GM12878 (cell line): ENCODE data around the gene FAM184B. TPM values are rescaled to one million over a fixed set of nuclear protein-coding genes. Genes with fewer than 3 reads are reported as not detected.

Experiments used
- ATAC-seq: fragments of 200-7000 bp; cut with Tn5 transposase; 3 replicates; pipeline ENCODE4 v1.9.1; 2020; ENCODE audit warnings: mild to moderate bottlenecking, moderate library complexity
- BruUV-seq: library from RNA; stranded (reverse); fragments of 400-500 nt; replicated peaks from 2 replicates; lab custom pipeline; 2021; lab: Mats Ljungman, UMichigan
- CTCF ChIA-PET: fragments of 300-600 bp; sonication (Branson Sonifier 250); formaldehyde crosslinking; extraction: SDS; loops from one replicate; lab custom pipeline; 2021; ENCODE audit warnings: inconsistent platforms; lab: Yijun Ruan, JAX
- POLR2A ChIA-PET: fragments of 350-600 bp; formaldehyde crosslinking; extraction: SDS; loops from one replicate; lab custom pipeline; 2021; ENCODE audit warnings: inconsistent platforms; lab: Charles Lee
- RAD21 ChIA-PET: fragments of 300-600 bp; sonication (Branson Sonifier 250); formaldehyde crosslinking; loops from one replicate; lab custom pipeline; 2023; ENCODE audit warnings: antibody characterized with exemption; ENCODE audit not compliant: unreplicated experiment; lab: Charles Lee
- SMC1A ChIA-PET: fragments of 300-600 bp; sonication (Branson Sonifier 250); formaldehyde crosslinking; loops from one replicate; lab custom pipeline; 2023; ENCODE audit not compliant: unreplicated experiment, uncharacterized antibody; lab: Charles Lee
- DNase-seq: peaks from one replicate; pipeline ENCODE4 v3.0.0-alpha.2; 2011; ENCODE audit warnings: low read depth, low spot score
- FAIRE-seq: peaks from 3 replicates; lab custom pipeline; 2011; peaks lifted over from hg19 to GRCh38; lab: Jason Lieb, UNC
- H2AFZ ChIP-seq: 2 replicates; pipeline ENCODE4 v1.6.0; 2011; ENCODE audit warnings: low read depth, low read length, control low read depth; ENCODE audit not compliant: control insufficient read depth
- H3K27ac ChIP-seq: 2 replicates; pipeline ENCODE4 v1.5.1; 2011; ENCODE audit warnings: control low read depth; ENCODE audit not compliant: control insufficient read depth, insufficient read depth
- H3K27me3 ChIP-seq, 2 experiments: replicated peaks in 1 of 2; 2 replicates each; pipeline versions ENCODE4 v1.6.0 to v1.6.1; 2011; ENCODE audit warnings: low read length in 1 of 2; ENCODE audit not compliant: control insufficient read depth in 2 of 2, insufficient read depth in 2 of 2
- H3K36me3 ChIP-seq, 2 experiments: 2 replicates each; pipeline ENCODE4 v1.5.1; 2011; ENCODE audit warnings: low read length in 1 of 2; ENCODE audit not compliant: control insufficient read depth in 2 of 2, insufficient read depth in 2 of 2
- H3K4me1 ChIP-seq: 2 replicates; pipeline ENCODE4 v1.6.1; 2011; ENCODE audit warnings: mild to moderate bottlenecking, low read length, moderate library complexity, mixed read lengths; ENCODE audit not compliant: control insufficient read depth, insufficient read depth
- H3K4me2 ChIP-seq: 2 replicates; pipeline ENCODE4 v1.6.0; 2011; ENCODE audit warnings: control low read depth; ENCODE audit not compliant: control insufficient read depth, insufficient read depth
- H3K4me3 ChIP-seq: fragments of 200-600 bp; sonication (generic); 2 replicates; pipeline ENCODE4 v1.5.1; 2016
- H3K79me2 ChIP-seq: 2 replicates; pipeline ENCODE4 v1.6.0; 2011; ENCODE audit warnings: low read length; ENCODE audit not compliant: control insufficient read depth, insufficient read depth
- H3K9ac ChIP-seq: 2 replicates; pipeline ENCODE4 v1.8.0; 2011; ENCODE audit warnings: low read length, control low read depth, mixed read lengths; ENCODE audit not compliant: control insufficient read depth, insufficient read depth
- H3K9me3 ChIP-seq: replicated peaks from 3 replicates; pipeline ENCODE4 v1.5.1; 2011; ENCODE audit warnings: mild to moderate bottlenecking, low read length; ENCODE audit not compliant: control insufficient read depth, insufficient read depth
- H4K20me1 ChIP-seq: 2 replicates; pipeline ENCODE4 v1.6.0; 2011; ENCODE audit not compliant: control insufficient read depth, insufficient read depth
- BACH1 ChIP-seq: fragments of 450-650 bp; IDR thresholded peaks from 2 replicates; pipeline ENCODE4 v1.6.1; 2017; ENCODE audit warnings: mild to moderate bottlenecking, borderline replicate concordance
- EED ChIP-seq: sonication (generic); IDR thresholded peaks from 2 replicates; pipeline ENCODE4 v1.6.1; 2016; ENCODE audit warnings: antibody characterized with exemption, low read depth
- EGR1 ChIP-seq, 2 experiments: IDR thresholded peaks; 1 replicate in 1 of 2; 2 replicates in 1 of 2; pipeline ENCODE4 v1.6.1; 2011 to 2012; ENCODE audit warnings: low read depth in 2 of 2, low read length in 2 of 2, borderline replicate concordance in 1 of 2, mild to moderate bottlenecking in 1 of 2, moderate library complexity in 1 of 2
- SRF ChIP-seq, 2 experiments: IDR thresholded peaks; 2 replicates each; pipeline ENCODE4 v1.6.1; 2011; ENCODE audit warnings: low read depth in 2 of 2, low read length in 2 of 2, mild to moderate bottlenecking in 1 of 2, moderate library complexity in 1 of 2
- TBL1XR1 ChIP-seq: IDR thresholded peaks from 2 replicates; pipeline ENCODE4 v1.6.1; 2012; ENCODE audit warnings: low read depth, low read length, improper control_type of control experiment
- WGBS: methylation state at CpG from one replicate; pipeline ENCODE4 v1.1.6; 2016; ENCODE audit warnings: low lambda C conversion rate; ENCODE audit not compliant: insufficient replicate concordance, insufficient coverage; ENCODE audit errors: missing lambda C conversion rate; 5-methylcytosine and 5-hydroxymethylcytosine counted together
- in situ Hi-C: fragments of 300-500 bp; cut with MboI; formaldehyde crosslinking; loops from 9 replicates; pipeline ENCODE4 v1.14.3; 2018; ENCODE audit warnings: mixed read lengths
- intact Hi-C: fragments of 100-400 bp; cut with micrococcal nuclease; formaldehyde crosslinking; loops from one replicate; pipeline ENCODE4 v1.14.2; 2022; ENCODE audit not compliant: unreplicated experiment
- polyA plus RNA-seq, 11 experiments: library from polyadenylated mRNA; depleted of rRNA in 4 of 11; unstranded in 6 of 11; stranded (reverse) in 5 of 11; fragments of >200 nt; fragmentation: Nextera tagmentation in 4 of 11; fragmentation: Illumina TruSeq in 1 of 11; extraction: Ambion mirVana in 4 of 11; extraction: Trizol in 1 of 11; gene quantifications; 1 replicate in 1 of 11; 2 replicates in 10 of 11; pipeline versions ENCODE4 v1.2.1 to v1.2.3, GENCODE V29; 2011 to 2016; ENCODE audit warnings: inconsistent platforms in 2 of 11, missing spikeins in 2 of 11, low read depth in 1 of 11
- total RNA-seq, 4 experiments: library from RNA; depleted of rRNA in 3 of 4; stranded (reverse); fragments of >200 nt in 3 of 4; fragmentation: Illumina TruSeq in 1 of 4; extraction: Trizol in 1 of 4; gene quantifications; 2 replicates each; pipeline versions ENCODE4 v1.2.1 to v1.2.3, GENCODE V29; 2013 to 2021
- TF ChIP-seq, protein P1 (sequence below): IDR thresholded peaks from 2 replicates; pipeline ENCODE4 v1.6.1; 2012; ENCODE audit warnings: mild to moderate bottlenecking, low read depth, low read length
- TF ChIP-seq, protein P2 (sequence below): fragments of 450-650 bp; IDR thresholded peaks from 2 replicates; pipeline ENCODE4 v1.6.1; 2017; ENCODE audit warnings: mild to moderate bottlenecking, low read depth, inconsistent platforms; ENCODE audit not compliant: poor library complexity, severe bottlenecking

The FAM184B gene
- total and polyA plus RNA-seq, 10 of the 15 experiments (the other 5 are each of a cell fraction or from before 2014, with no cell fraction given), result under 0.01 TPM; not detected in 9

DNA sequence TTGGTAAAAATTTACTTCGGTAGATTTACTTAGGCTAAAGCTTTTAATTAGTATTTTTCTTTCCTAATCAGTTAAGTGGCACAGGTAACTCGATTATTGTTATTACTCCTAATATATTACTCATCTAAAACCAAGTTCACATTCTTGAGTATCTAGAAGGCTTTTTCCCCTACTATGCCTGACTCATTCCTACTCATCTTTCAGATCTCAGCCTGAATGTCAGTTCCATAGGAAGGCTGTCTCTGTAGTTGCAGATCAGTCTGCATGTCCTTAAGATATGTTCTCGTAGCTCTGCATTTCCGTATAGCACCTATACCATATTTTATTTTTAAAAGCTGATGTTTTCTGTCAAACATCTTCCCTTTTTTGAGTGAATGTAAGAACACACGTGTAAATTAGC, 5.9 kb upstream of the FAM184B start:
- in situ Hi-C loops, result no loop called here
- Histone ChIP-seq H3K27ac (no peak overlapping the region), H3K4me3 (no peak overlapping the region), H3K79me2 (no peaks in the 10 kb centered on the region), H3K36me3 (no peaks in the 10 kb centered on the region), H2AFZ (no peak overlapping the region), H3K4me1 (no peaks in the 10 kb centered on the region), H3K4me2 (no peak overlapping the region), H3K27me3 (no peaks in the 10 kb centered on the region), H3K9ac (no peak overlapping the region), H4K20me1 (no peaks in the 10 kb centered on the region), H3K9me3 (no peaks in the 10 kb centered on the region; the same call in 2 of the 3 replicates)
- DNase-seq (no peak), FAIRE-seq (peak; percentile 18), ATAC-seq (no peak)
- TF ChIP-seq BACH1, result no peak
- TF ChIP-seq SRF (IDR thresholded peaks at IDR 0.05; ENCODE audit: low read depth in 2 of 2, low read length in 2 of 2), result no peak
- TF ChIP-seq, protein P1, sequence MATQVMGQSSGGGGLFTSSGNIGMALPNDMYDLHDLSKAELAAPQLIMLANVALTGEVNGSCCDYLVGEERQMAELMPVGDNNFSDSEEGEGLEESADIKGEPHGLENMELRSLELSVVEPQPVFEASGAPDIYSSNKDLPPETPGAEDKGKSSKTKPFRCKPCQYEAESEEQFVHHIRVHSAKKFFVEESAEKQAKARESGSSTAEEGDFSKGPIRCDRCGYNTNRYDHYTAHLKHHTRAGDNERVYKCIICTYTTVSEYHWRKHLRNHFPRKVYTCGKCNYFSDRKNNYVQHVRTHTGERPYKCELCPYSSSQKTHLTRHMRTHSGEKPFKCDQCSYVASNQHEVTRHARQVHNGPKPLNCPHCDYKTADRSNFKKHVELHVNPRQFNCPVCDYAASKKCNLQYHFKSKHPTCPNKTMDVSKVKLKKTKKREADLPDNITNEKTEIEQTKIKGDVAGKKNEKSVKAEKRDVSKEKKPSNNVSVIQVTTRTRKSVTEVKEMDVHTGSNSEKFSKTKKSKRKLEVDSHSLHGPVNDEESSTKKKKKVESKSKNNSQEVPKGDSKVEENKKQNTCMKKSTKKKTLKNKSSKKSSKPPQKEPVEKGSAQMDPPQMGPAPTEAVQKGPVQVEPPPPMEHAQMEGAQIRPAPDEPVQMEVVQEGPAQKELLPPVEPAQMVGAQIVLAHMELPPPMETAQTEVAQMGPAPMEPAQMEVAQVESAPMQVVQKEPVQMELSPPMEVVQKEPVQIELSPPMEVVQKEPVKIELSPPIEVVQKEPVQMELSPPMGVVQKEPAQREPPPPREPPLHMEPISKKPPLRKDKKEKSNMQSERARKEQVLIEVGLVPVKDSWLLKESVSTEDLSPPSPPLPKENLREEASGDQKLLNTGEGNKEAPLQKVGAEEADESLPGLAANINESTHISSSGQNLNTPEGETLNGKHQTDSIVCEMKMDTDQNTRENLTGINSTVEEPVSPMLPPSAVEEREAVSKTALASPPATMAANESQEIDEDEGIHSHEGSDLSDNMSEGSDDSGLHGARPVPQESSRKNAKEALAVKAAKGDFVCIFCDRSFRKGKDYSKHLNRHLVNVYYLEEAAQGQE, result no peak
- TF ChIP-seq, protein P2, sequence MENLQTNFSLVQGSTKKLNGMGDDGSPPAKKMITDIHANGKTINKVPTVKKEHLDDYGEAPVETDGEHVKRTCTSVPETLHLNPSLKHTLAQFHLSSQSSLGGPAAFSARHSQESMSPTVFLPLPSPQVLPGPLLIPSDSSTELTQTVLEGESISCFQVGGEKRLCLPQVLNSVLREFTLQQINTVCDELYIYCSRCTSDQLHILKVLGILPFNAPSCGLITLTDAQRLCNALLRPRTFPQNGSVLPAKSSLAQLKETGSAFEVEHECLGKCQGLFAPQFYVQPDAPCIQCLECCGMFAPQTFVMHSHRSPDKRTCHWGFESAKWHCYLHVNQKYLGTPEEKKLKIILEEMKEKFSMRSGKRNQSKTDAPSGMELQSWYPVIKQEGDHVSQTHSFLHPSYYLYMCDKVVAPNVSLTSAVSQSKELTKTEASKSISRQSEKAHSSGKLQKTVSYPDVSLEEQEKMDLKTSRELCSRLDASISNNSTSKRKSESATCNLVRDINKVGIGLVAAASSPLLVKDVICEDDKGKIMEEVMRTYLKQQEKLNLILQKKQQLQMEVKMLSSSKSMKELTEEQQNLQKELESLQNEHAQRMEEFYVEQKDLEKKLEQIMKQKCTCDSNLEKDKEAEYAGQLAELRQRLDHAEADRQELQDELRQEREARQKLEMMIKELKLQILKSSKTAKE, result no peak
- no peak for TF ChIP-seq TBL1XR1
- TF ChIP-seq EED, result no peak
- TF ChIP-seq EGR1 (IDR thresholded peaks at IDR 0.05; ENCODE audit: borderline replicate concordance in 1 of 2, low read depth in 2 of 2, low read length in 2 of 2), result no peak
- POLR2A ChIA-PET, result interaction anchor here (0.6 kb wide), 1 partner anchor 849 kb away, joined by 3 read pairs; no protein-coding TSS in a partner anchor
- RAD21 ChIA-PET, result no interaction called here
- 90% methylated on average over 5 of the region's 5 CpGs for WGBS
- SMC1A ChIA-PET, result interaction anchor here (0.6 to 3.1 kb wide), 2 partner anchors 18 to 23 kb away, joined by 4 to 12 read pairs; no protein-coding TSS in a partner anchor
- CTCF ChIA-PET, result interaction anchor here (1.1 to 1.9 kb wide), 6 partner anchors 18 to 238 kb away, joined by 3 to 5 read pairs (median 4); partner anchors contain the start of gene MED28
- no TSS peak for BruUV-seq
- intact Hi-C loops, result no loop called here
